Measurements from ENCODE around the gene NOL3. TPM values are rescaled to one million over a fixed set of nuclear protein-coding genes. Genes with fewer than 3 reads are reported as not detected.
A peak's percentile ranks its signal among the peaks of the same experiment; 100 is the strongest.

The NOL3 gene
- total and polyA plus RNA-seq, 2 of the 13 experiments (the other 11 are each of a cell fraction or from before 2014, with no cell fraction given): 5.7 to 20.5 TPM

GRCh38 chr16:67150833-67151396 lies 19.4 kb upstream of the NOL3 start, which contains the start of gene B3GNT9 (continued):
- TF ChIP-seq ZNF180 (CRISPR knock-in tag; IDR thresholded peaks at IDR 0.05; ENCODE audit: borderline replicate concordance, low read depth) (no peak), THAP11 (CRISPR knock-in tag; IDR thresholded peaks at IDR 0.05) (no peak; the same call in 1 of the 2 replicates), ATF6 (CRISPR knock-in tag; conservative IDR thresholded peaks at IDR 0.05) (no peak), ZBTB38 (CRISPR knock-in tag; IDR thresholded peaks at IDR 0.05) (peak; percentile 54), ZNF737 (CRISPR knock-in tag; IDR thresholded peaks at IDR 0.05; ENCODE audit: borderline replicate concordance) (no peak), ZNF33B (CRISPR knock-in tag; IDR thresholded peaks at IDR 0.05) (0 out of 2 replicates have a peak, but pooled peaks have one; percentile 61), ZMYM3 (CRISPR knock-in tag; IDR thresholded peaks at IDR 0.05) (no peak), SAP130 (CRISPR knock-in tag; IDR thresholded peaks at IDR 0.05; ENCODE audit: low read depth) (peak; percentile 81), KDM3A (CRISPR knock-in tag; IDR thresholded peaks at IDR 0.05; ENCODE audit: low read depth) (no peak), RBM39 (IDR thresholded peaks at IDR 0.05; ENCODE audit: low read depth, low read length, poor library complexity, severe bottlenecking) (no peak), IRX3 (CRISPR knock-in tag; IDR thresholded peaks at IDR 0.05; ENCODE audit: borderline replicate concordance, low read depth) (no peak), ZNF101 (CRISPR knock-in tag; IDR thresholded peaks at IDR 0.05; ENCODE audit: borderline replicate concordance, low read depth) (no peak), ZMAT3 (CRISPR knock-in tag; conservative IDR thresholded peaks at IDR 0.05) (peak; percentile 72; the same call in 1 of the 2 replicates), HNF4G (IDR thresholded peaks at IDR 0.05; ENCODE audit: borderline replicate concordance, low read depth, low read length) (no peak), HNF4G (CRISPR knock-in tag; IDR thresholded peaks at IDR 0.05; ENCODE audit: borderline replicate concordance, low read depth) (no peak; the same call in 1 of the 2 replicates), HHEX (CRISPR knock-in tag; IDR thresholded peaks at IDR 0.05) (no peak), LRRFIP1 (CRISPR knock-in tag; conservative IDR thresholded peaks at IDR 0.05) (no peak), TAF15 (IDR thresholded peaks at IDR 0.05; ENCODE audit: low read depth, low read length, poor library complexity, severe bottlenecking) (no peak), HOXA3 (CRISPR knock-in tag; IDR thresholded peaks at IDR 0.05) (0 out of 2 replicates have a peak, but pooled peaks have one; percentile 6), GRHL1 (CRISPR knock-in tag; conservative IDR thresholded peaks at IDR 0.05) (no peak), ZNF800 (CRISPR knock-in tag; IDR thresholded peaks at IDR 0.05) (peak; percentile 91)
